ENCODE data around the gene PLPPR2. TPM values are rescaled to one million over a fixed set of nuclear protein-coding genes. Genes with fewer than 3 reads are reported as not detected.

PLPPR2 gene
- total and polyA plus RNA-seq, 4 donors = 9.1 to 35.1 (median 24.3) TPM

GRCh38 chr19:11365557-11366117 is 10.4 kb downstream of the PLPPR2 start:
- 90 to 92% methylated on average over 7 of the region's 7 CpGs for WGBS, 2 donors
- H3K9ac ChIP-seq (ENCODE audit: insufficient read depth in 1 of 2, low read length in 2 of 2) = no peak overlapping the region
- H3K4me3 ChIP-seq = no peak overlapping the region
- no peaks in the 10 kb centered on the region for H3K27me3 ChIP-seq (ENCODE audit: control insufficient read depth in 3 of 3, insufficient read depth in 3 of 3, low read length in 2 of 3)
- DNase-seq (no peak), ATAC-seq (ENCODE audit: insufficient read depth, low FRiP score) (no peak)
- H3K27ac ChIP-seq (ENCODE audit: low read depth in 1 of 2, low read length in 1 of 2) = no peak overlapping the region
- no peak for TF ChIP-seq CTCF (IDR thresholded peaks at IDR 0.05; ENCODE audit: control extremely low read depth, extremely low read depth)
- peaks cover 0 to 36% (median 9%) of the 10 kb centered on the region in 4 donors for H3K36me3 ChIP-seq (ENCODE audit: control insufficient read depth in 4 of 4, insufficient read depth in 4 of 4, low read length in 4 of 4)
- H3K9me3 ChIP-seq (ENCODE audit: control insufficient read depth in 4 of 4, insufficient read depth in 3 of 4, low read length in 3 of 4) = peaks cover 0 to 1% (median 0%) of the 10 kb centered on the region in 4 donors
- no peaks in the 10 kb centered on the region for H3K4me1 ChIP-seq (ENCODE audit: control insufficient read depth in 5 of 5, insufficient read depth in 5 of 5, low read length in 5 of 5)

GRCh38 chr19:11367528-11367927 is 12.3 kb downstream of the PLPPR2 start:
- no peak for TF ChIP-seq CTCF (IDR thresholded peaks at IDR 0.05; ENCODE audit: control extremely low read depth, extremely low read depth)
- 66 to 83% methylated on average over 2 of the region's 2 CpGs for WGBS, 2 donors
- no peaks in the 10 kb centered on the region for H3K27me3 ChIP-seq (ENCODE audit: control insufficient read depth in 3 of 3, insufficient read depth in 3 of 3, low read length in 2 of 3)
- no peak for DNase-seq
- H3K9me3 ChIP-seq (ENCODE audit: control insufficient read depth in 4 of 4, insufficient read depth in 3 of 4, low read length in 3 of 4) = peaks cover 0 to 1% (median 0%) of the 10 kb centered on the region in 4 donors
- H3K4me1 ChIP-seq (ENCODE audit: control insufficient read depth in 5 of 5, insufficient read depth in 5 of 5, low read length in 5 of 5) = no peaks in the 10 kb centered on the region
- H3K27ac ChIP-seq (ENCODE audit: low read depth in 1 of 2, low read length in 1 of 2) = no peak overlapping the region
- peaks cover 0 to 26% (median 6%) of the 10 kb centered on the region in 4 donors for H3K36me3 ChIP-seq (ENCODE audit: control insufficient read depth in 4 of 4, insufficient read depth in 4 of 4, low read length in 4 of 4)
- ATAC-seq (ENCODE audit: insufficient read depth, low FRiP score) = no peak
- H3K9ac ChIP-seq (ENCODE audit: insufficient read depth in 1 of 2, low read length in 2 of 2) = no peak overlapping the region
- H3K4me3 ChIP-seq = no peak overlapping the region

- Histone ChIP-seq H3K4me3 (no peak overlapping the region), H3K4me1 (ENCODE audit: control insufficient read depth in 5 of 5, insufficient read depth in 5 of 5, low read length in 5 of 5) (peaks cover 0 to 14% (median 9%) of the 10 kb centered on the region in 5 donors), H3K27ac (ENCODE audit: low read depth in 1 of 2, low read length in 1 of 2) (no peak overlapping the region), H3K9me3 (ENCODE audit: control insufficient read depth in 4 of 4, insufficient read depth in 3 of 4, low read length in 3 of 4) (peaks cover 0 to 1% (median 0%) of the 10 kb centered on the region in 4 donors), H3K27me3 (ENCODE audit: control insufficient read depth in 3 of 3, insufficient read depth in 3 of 3, low read length in 2 of 3) (no peaks in the 10 kb centered on the region), H3K36me3 (ENCODE audit: control insufficient read depth in 4 of 4, insufficient read depth in 4 of 4, low read length in 4 of 4) (peaks cover 0 to 7% (median 2%) of the 10 kb centered on the region in 4 donors), H3K9ac (ENCODE audit: insufficient read depth in 1 of 2, low read length in 2 of 2) (no peak overlapping the region)
- WGBS, 2 donors = 91 to 94% methylated on average over 2 of the region's 2 CpGs
- ATAC-seq (ENCODE audit: insufficient read depth, low FRiP score) (no peak), DNase-seq (no peak)
- TF ChIP-seq CTCF (IDR thresholded peaks at IDR 0.05; ENCODE audit: control extremely low read depth, extremely low read depth) = no peak
These were observed 15.5 kb downstream of the PLPPR2 start for GRCh38 chr19:11370744-11371143.
